Measurements from ENCODE around the gene DPP10.

The DPP10 gene

DNA sequence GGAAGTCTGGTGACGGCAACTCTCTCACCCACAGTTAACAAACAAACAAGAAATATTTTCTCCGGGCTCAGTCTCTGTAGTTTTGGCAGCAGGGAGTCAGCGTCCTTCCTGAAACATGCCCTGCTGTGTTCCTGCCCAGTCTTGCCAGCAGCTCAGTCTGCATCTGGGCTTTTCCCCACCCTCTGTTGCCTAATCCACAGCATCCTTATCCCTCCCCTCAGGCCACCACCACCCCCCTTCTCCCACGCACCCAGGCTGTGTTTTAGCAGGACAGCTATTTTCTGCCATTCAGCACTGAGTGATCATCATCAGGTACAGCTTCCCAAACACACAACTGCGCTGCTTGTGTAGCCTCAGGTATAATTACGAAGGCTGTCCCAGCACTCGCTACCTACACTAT is 168.2 kb downstream of the DPP10 start:
- no peak overlapping the region for H3K27ac ChIP-seq (ENCODE audit: low read depth, low read length)
- no peak overlapping the region for H4K8ac ChIP-seq (ENCODE audit: low read depth, low read length)
- no peak overlapping the region for H2BK120ac ChIP-seq (ENCODE audit: low read depth, low read length)
- no peak overlapping the region for H3K9ac ChIP-seq (ENCODE audit: low read length)
- no CpG with 5 or more reads among the region's 7 CpGs for WGBS (ENCODE audit: extremely low coverage, insufficient coverage, low lambda C conversion rate)
- H2AK5ac ChIP-seq (ENCODE audit: low read length): no peak overlapping the region
- no peaks in the 10 kb centered on the region for H3K27me3 ChIP-seq (ENCODE audit: insufficient read depth, low read length, poor library complexity)
- DNase-seq: no peak
- H3K4me1 ChIP-seq (ENCODE audit: control insufficient read depth, low read depth, low read length): no peaks in the 10 kb centered on the region
- no peak overlapping the region for H3K4me2 ChIP-seq (ENCODE audit: low read length)
- no peak overlapping the region for H2BK15ac ChIP-seq (replicated peaks; ENCODE audit: low read depth)
- no peak overlapping the region for H2BK5ac ChIP-seq (ENCODE audit: low read length)
- no peaks in the 10 kb centered on the region for H3K79me1 ChIP-seq (ENCODE audit: low read length)
- H3K56ac ChIP-seq (ENCODE audit: low read length): no peak overlapping the region
- no peak overlapping the region for H3K4me3 ChIP-seq (ENCODE audit: low read length)
- no peak overlapping the region for H4K5ac ChIP-seq (ENCODE audit: low read length)
- no peaks in the 10 kb centered on the region for H3K36me3 ChIP-seq (ENCODE audit: control insufficient read depth, insufficient read depth, low read length)
- H3K4ac ChIP-seq (ENCODE audit: low read depth, low read length): no peak overlapping the region
- H3K79me2 ChIP-seq (ENCODE audit: control insufficient read depth, insufficient read depth, low read length): no peaks in the 10 kb centered on the region
- H3K23ac ChIP-seq (ENCODE audit: low read length): no peak overlapping the region
- no peak overlapping the region for H3K18ac ChIP-seq (ENCODE audit: low read length)

DNA sequence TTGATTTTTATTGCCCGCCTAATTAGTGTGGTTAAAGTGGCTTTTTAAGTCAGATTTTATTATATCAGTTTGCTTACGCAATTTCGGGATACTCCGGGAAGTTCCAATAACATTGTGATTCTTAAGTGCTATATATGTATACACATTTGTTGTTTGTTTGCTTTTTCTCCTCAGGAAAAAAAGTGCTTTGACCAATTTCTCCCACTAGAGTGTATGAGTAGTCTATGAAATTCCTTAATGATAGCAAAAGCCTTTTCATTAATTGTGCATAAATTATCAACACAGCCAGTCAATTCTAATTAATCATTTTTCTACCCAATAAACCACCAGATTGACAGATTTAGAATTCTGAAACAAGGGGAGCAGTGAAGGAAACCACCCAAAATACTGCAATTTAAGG is 172.2 kb downstream of the DPP10 start:
- no peaks in the 10 kb centered on the region for H3K79me1 ChIP-seq (ENCODE audit: low read length)
- no peak overlapping the region for H4K5ac ChIP-seq (ENCODE audit: low read length)
- no peak for DNase-seq
- no peaks in the 10 kb centered on the region for H3K4me1 ChIP-seq (ENCODE audit: control insufficient read depth, low read depth, low read length)
- no peak overlapping the region for H4K8ac ChIP-seq (ENCODE audit: low read depth, low read length)
- no peak overlapping the region for H3K4me2 ChIP-seq (ENCODE audit: low read length)
- no peaks in the 10 kb centered on the region for H3K27me3 ChIP-seq (ENCODE audit: insufficient read depth, low read length, poor library complexity)
- no peak overlapping the region for H3K18ac ChIP-seq (ENCODE audit: low read length)
- H3K4me3 ChIP-seq (ENCODE audit: low read length): no peak overlapping the region
- no CpG with 5 or more reads among the region's 4 CpGs for WGBS (ENCODE audit: extremely low coverage, insufficient coverage, low lambda C conversion rate)
- no peak overlapping the region for H2BK15ac ChIP-seq (replicated peaks; ENCODE audit: low read depth)
- H3K23ac ChIP-seq (ENCODE audit: low read length): no peak overlapping the region
- no peak overlapping the region for H2BK5ac ChIP-seq (ENCODE audit: low read length)
- H3K36me3 ChIP-seq (ENCODE audit: control insufficient read depth, insufficient read depth, low read length): no peaks in the 10 kb centered on the region
- H3K27ac ChIP-seq (ENCODE audit: low read depth, low read length): no peak overlapping the region
- no peak overlapping the region for H3K4ac ChIP-seq (ENCODE audit: low read depth, low read length)
- H3K56ac ChIP-seq (ENCODE audit: low read length): no peak overlapping the region
- no peak overlapping the region for H2AK5ac ChIP-seq (ENCODE audit: low read length)
- H3K79me2 ChIP-seq (ENCODE audit: control insufficient read depth, insufficient read depth, low read length): no peaks in the 10 kb centered on the region
- H3K9ac ChIP-seq (ENCODE audit: low read length): no peak overlapping the region
- no peak overlapping the region for H2BK120ac ChIP-seq (ENCODE audit: low read depth, low read length)

- no peak overlapping the region for H3K23ac ChIP-seq (ENCODE audit: low read length)
- no peak overlapping the region for H3K18ac ChIP-seq (ENCODE audit: low read length)
- no peak overlapping the region for H2BK120ac ChIP-seq (ENCODE audit: low read depth, low read length)
- no peak overlapping the region for H2BK15ac ChIP-seq (replicated peaks; ENCODE audit: low read depth)
- no peak overlapping the region for H3K4me3 ChIP-seq (ENCODE audit: low read length)
- no peak overlapping the region for H3K56ac ChIP-seq (ENCODE audit: low read length)
- no peak overlapping the region for H2BK5ac ChIP-seq (ENCODE audit: low read length)
- H3K79me1 ChIP-seq (ENCODE audit: low read length): no peaks in the 10 kb centered on the region
- no peak overlapping the region for H2AK5ac ChIP-seq (ENCODE audit: low read length)
- no peak overlapping the region for H3K4ac ChIP-seq (ENCODE audit: low read depth, low read length)
- H3K79me2 ChIP-seq (ENCODE audit: control insufficient read depth, insufficient read depth, low read length): no peaks in the 10 kb centered on the region
- no peak for DNase-seq
- no peak overlapping the region for H3K4me2 ChIP-seq (ENCODE audit: low read length)
- H4K8ac ChIP-seq (ENCODE audit: low read depth, low read length): no peak overlapping the region
- no peak overlapping the region for H3K27ac ChIP-seq (ENCODE audit: low read depth, low read length)
- no peaks in the 10 kb centered on the region for H3K27me3 ChIP-seq (ENCODE audit: insufficient read depth, low read length, poor library complexity)
- no CpG with 5 or more reads among the region's 7 CpGs for WGBS (ENCODE audit: extremely low coverage, insufficient coverage, low lambda C conversion rate)
- H3K36me3 ChIP-seq (ENCODE audit: control insufficient read depth, insufficient read depth, low read length): no peaks in the 10 kb centered on the region
- no peaks in the 10 kb centered on the region for H3K4me1 ChIP-seq (ENCODE audit: control insufficient read depth, low read depth, low read length)
- no peak overlapping the region for H3K9ac ChIP-seq (ENCODE audit: low read length)
- H4K5ac ChIP-seq (ENCODE audit: low read length): no peak overlapping the region
Measured at GRCh38 chr2:114628481-114628880, 186.0 kb downstream of the DPP10 start.

DNA sequence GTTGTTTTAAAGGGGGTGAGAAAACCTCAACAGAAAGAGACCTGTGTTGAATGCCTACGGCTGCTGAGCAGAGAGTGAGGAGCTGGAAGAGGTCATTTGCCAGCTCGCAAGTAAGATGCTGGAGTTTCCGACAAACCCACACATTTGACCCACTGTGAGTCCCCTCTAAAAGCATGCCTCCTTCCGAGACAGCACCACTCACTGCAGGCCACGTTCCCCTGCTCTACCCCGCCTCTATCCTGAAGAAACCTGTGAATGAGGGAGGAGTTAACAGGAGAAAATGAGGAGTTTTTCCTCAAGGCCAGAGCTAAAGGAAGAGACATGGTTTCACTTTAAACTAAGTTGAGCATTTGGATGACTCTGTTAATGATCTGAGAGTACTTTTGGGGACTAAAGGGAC is 188.7 kb downstream of the DPP10 start:
- H3K79me2 ChIP-seq (ENCODE audit: control insufficient read depth, insufficient read depth, low read length): no peaks in the 10 kb centered on the region
- no peak overlapping the region for H2AK5ac ChIP-seq (ENCODE audit: low read length)
- H2BK120ac ChIP-seq (ENCODE audit: low read depth, low read length): no peak overlapping the region
- H3K18ac ChIP-seq (ENCODE audit: low read length): no peak overlapping the region
- DNase-seq: no peak
- H4K8ac ChIP-seq (ENCODE audit: low read depth, low read length): no peak overlapping the region
- no peak overlapping the region for H3K27ac ChIP-seq (ENCODE audit: low read depth, low read length)
- no peak overlapping the region for H2BK5ac ChIP-seq (ENCODE audit: low read length)
- no peak overlapping the region for H3K56ac ChIP-seq (ENCODE audit: low read length)
- WGBS (ENCODE audit: extremely low coverage, insufficient coverage, low lambda C conversion rate): no CpG with 5 or more reads among the region's 6 CpGs
- H3K4ac ChIP-seq (ENCODE audit: low read depth, low read length): no peak overlapping the region
- H3K23ac ChIP-seq (ENCODE audit: low read length): no peak overlapping the region
- H3K4me1 ChIP-seq (ENCODE audit: control insufficient read depth, low read depth, low read length): no peaks in the 10 kb centered on the region
- H3K27me3 ChIP-seq (ENCODE audit: insufficient read depth, low read length, poor library complexity): no peaks in the 10 kb centered on the region
- H3K79me1 ChIP-seq (ENCODE audit: low read length): no peaks in the 10 kb centered on the region
- H3K4me2 ChIP-seq (ENCODE audit: low read length): no peak overlapping the region
- H2BK15ac ChIP-seq (replicated peaks; ENCODE audit: low read depth): no peak overlapping the region
- no peaks in the 10 kb centered on the region for H3K36me3 ChIP-seq (ENCODE audit: control insufficient read depth, insufficient read depth, low read length)
- no peak overlapping the region for H4K5ac ChIP-seq (ENCODE audit: low read length)
- no peak overlapping the region for H3K4me3 ChIP-seq (ENCODE audit: low read length)
- no peak overlapping the region for H3K9ac ChIP-seq (ENCODE audit: low read length)

GRCh38 chr2:114642166-114642770 is 199.8 kb downstream of the DPP10 start:
- Histone ChIP-seq H3K4me3 (ENCODE audit: low read length) (no peak overlapping the region), H3K79me1 (ENCODE audit: low read length) (no peaks in the 10 kb centered on the region), H3K27me3 (ENCODE audit: insufficient read depth, low read length, poor library complexity) (no peaks in the 10 kb centered on the region), H2BK5ac (ENCODE audit: low read length) (no peak overlapping the region), H2BK120ac (ENCODE audit: low read depth, low read length) (no peak overlapping the region), H3K56ac (ENCODE audit: low read length) (no peak overlapping the region), H2BK15ac (replicated peaks; ENCODE audit: low read depth) (no peak overlapping the region), H2AK5ac (ENCODE audit: low read length) (no peak overlapping the region), H3K4me1 (ENCODE audit: control insufficient read depth, low read depth, low read length) (no peaks in the 10 kb centered on the region), H3K23ac (ENCODE audit: low read length) (no peak overlapping the region), H3K79me2 (ENCODE audit: control insufficient read depth, insufficient read depth, low read length) (no peaks in the 10 kb centered on the region), H4K8ac (ENCODE audit: low read depth, low read length) (no peak overlapping the region), H3K4me2 (ENCODE audit: low read length) (no peak overlapping the region), H3K27ac (ENCODE audit: low read depth, low read length) (no peak overlapping the region), H3K36me3 (ENCODE audit: control insufficient read depth, insufficient read depth, low read length) (no peaks in the 10 kb centered on the region), H3K9ac (ENCODE audit: low read length) (no peak overlapping the region), H3K4ac (ENCODE audit: low read depth, low read length) (no peak overlapping the region), H4K5ac (ENCODE audit: low read length) (no peak overlapping the region), H3K18ac (ENCODE audit: low read length) (no peak overlapping the region)
- peak; percentile 22 for DNase-seq
- WGBS (ENCODE audit: extremely low coverage, insufficient coverage, low lambda C conversion rate): no CpG with 5 or more reads among the region's 2 CpGs

DNA sequence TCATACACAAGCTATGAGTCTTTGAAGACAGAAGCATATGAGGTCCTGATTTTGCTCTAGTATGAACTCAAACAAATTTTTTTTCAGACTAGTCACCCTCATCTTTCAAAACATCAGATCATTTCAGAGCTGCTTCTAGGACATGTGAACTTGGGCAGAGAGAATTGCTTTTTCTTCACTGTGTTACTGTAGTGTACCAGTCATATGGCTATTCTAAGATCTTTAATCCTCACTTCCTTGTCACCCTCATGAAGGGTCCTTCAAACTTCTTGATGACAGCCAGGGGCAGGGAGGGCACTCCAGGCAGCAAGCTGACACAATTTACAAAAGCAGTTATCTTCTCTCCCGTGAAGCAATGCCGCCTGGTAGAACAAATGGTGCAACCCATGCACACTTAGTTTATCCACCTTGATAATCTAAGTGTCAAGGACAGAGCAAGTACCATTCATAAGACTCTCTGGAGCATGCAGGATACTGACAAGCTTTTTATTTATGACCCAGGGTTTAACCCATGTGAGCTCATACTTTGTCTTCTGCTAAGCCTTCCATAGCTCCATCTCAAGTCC is 200.6 kb downstream of the DPP10 start:
- Histone ChIP-seq H3K4me1 (ENCODE audit: control insufficient read depth, low read depth, low read length) (no peaks in the 10 kb centered on the region), H3K79me2 (ENCODE audit: control insufficient read depth, insufficient read depth, low read length) (no peaks in the 10 kb centered on the region), H2AK5ac (ENCODE audit: low read length) (no peak overlapping the region), H3K36me3 (ENCODE audit: control insufficient read depth, insufficient read depth, low read length) (no peaks in the 10 kb centered on the region), H3K4ac (ENCODE audit: low read depth, low read length) (no peak overlapping the region), H4K8ac (ENCODE audit: low read depth, low read length) (no peak overlapping the region), H3K79me1 (ENCODE audit: low read length) (no peaks in the 10 kb centered on the region), H3K4me2 (ENCODE audit: low read length) (no peak overlapping the region), H3K4me3 (ENCODE audit: low read length) (no peak overlapping the region), H2BK120ac (ENCODE audit: low read depth, low read length) (no peak overlapping the region), H3K27ac (ENCODE audit: low read depth, low read length) (no peak overlapping the region), H2BK5ac (ENCODE audit: low read length) (no peak overlapping the region), H3K23ac (ENCODE audit: low read length) (no peak overlapping the region), H3K18ac (ENCODE audit: low read length) (no peak overlapping the region), H3K56ac (ENCODE audit: low read length) (no peak overlapping the region), H4K5ac (ENCODE audit: low read length) (no peak overlapping the region), H2BK15ac (replicated peaks; ENCODE audit: low read depth) (no peak overlapping the region), H3K9ac (ENCODE audit: low read length) (no peak overlapping the region), H3K27me3 (ENCODE audit: insufficient read depth, low read length, poor library complexity) (no peaks in the 10 kb centered on the region)
- no peak for DNase-seq
- WGBS (ENCODE audit: extremely low coverage, insufficient coverage, low lambda C conversion rate): no CpG with 5 or more reads among the region's 2 CpGs

All from mesendoderm (in vitro differentiated cells).